ENCODE measurements around the gene KIF26A.

The KIF26A gene

DNA sequence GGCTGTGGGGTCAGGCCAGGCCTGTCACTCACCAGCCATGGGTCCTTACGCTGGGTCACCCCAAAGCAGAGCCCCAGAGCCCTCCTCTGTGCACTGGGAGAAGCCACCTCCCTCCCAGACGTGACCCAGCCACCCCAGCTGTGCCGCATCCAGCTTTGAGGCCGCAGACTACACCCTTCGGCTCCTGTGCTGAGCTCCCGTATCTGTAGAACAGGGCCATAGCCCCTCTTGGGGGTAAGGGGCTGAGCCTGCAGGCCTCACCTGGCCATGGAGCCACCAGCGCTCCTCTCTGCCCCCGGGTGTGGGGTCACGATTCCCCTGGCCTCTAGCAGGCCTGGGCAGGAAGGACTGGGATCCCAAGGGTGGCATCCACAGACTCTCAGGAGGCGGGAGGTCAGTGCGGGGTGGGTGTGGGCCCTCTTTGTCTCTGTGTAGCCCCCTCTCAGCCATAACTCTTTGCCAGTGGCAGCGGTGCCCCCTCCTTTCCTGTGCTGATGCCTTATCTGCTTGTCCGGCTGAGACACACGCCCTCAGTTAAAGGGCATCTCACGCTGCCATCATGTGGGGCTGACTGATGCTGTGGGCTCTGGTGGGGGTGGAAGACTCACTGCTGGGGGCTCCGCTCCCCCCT, 36.6 kb upstream of the KIF26A start:
- DNase-seq, result no peak

DNA sequence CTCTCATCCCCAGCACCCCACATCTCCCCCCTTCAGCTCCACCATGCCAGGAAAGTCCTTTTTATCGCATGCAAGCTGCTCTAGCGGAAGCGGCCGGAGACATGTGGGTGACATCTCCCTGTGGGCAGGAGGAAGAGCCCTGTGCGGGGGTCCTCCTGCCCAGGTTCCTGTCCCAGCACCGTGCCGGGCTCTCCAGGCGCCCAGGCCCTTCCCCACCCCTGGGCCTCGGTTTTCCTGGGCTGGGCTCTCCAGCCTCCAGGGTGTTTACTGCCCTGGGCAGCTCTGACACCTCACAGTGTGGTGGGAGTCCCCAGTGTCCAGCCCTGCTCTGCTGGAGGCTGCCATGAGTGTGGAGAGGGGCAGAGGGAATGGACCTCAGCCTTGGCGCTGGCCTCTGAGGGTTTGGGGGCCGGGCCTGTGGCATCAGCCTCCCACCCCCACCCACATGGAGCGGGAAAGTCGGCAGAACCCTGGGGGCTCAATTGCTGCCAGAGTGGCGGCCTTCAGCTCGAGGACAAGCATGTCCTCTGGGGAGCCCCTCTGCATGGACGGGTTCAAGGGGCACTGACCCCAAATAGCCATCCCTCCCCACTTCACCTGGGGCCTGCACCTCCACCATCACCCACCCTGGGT, 36.0 kb upstream of the KIF26A start:
- DNase-seq, result no peak

DNA sequence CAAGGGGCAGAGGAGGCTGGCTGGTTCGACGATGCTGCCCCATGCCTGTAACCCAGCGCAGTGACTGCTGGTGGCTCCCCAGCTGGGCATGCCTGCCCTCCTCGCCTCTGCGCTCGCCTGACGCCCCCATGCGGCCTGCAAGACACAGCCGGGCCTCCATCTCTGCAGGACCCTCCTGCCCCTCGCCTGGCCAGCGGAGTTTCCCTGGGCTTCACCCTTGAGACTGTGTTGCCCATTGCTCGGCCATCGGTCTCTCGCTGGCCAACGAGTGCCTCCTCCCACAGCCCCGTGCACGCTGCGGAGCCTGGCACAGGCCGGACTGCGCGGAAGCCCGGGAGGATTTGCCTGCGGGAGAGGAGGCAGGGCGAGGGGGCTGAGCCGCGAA, 35.3 kb upstream of the KIF26A start:
- DNase-seq, result no peak

GRCh38 chr14:104103446-104104075, 34.8 kb upstream of the KIF26A start:
- DNase-seq, result no peak

DNA sequence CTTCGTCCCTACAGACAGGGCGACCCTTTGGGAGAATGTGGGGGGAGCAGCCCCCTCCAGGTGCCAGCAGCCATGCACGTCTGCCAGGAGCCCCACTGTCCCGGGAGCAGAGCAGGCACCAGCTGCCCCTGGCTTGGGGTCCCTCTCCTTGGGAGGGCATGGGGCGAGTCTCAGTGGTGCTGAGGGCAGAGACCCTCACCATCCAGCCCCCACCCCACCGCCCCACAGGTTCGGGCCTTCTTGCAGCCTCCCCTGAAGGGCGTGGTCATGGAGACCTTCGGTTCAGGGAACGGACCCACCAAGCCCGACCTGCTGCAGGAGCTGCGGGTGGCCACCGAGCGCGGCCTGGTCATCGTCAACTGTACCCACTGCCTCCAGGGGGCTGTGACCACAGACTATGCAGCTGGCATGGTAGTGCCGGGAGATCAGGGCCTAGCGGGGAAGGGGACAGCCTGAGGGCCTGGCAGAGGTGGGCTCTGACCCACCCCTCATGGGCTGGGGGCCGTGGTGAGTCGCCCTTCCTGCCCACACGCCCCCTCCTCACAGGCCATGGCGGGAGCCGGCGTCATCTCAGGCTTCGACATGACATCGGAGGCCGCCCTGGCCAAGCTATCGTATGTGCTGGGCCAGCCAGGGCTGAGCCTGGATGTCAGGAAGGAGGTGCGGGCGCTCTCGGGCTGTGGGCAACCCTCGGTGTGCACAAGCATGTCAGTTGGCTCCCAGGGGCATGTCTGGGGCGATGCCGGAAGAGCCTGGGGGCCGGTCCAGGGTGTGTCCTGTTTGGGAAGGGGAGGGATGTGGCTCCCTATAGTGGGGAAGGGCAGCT, 34.1 kb upstream of the KIF26A start:
- no peak for DNase-seq

- no peak for DNase-seq
Measured at GRCh38 chr14:104105071-104105821, 33.1 kb upstream of the KIF26A start.

DNA sequence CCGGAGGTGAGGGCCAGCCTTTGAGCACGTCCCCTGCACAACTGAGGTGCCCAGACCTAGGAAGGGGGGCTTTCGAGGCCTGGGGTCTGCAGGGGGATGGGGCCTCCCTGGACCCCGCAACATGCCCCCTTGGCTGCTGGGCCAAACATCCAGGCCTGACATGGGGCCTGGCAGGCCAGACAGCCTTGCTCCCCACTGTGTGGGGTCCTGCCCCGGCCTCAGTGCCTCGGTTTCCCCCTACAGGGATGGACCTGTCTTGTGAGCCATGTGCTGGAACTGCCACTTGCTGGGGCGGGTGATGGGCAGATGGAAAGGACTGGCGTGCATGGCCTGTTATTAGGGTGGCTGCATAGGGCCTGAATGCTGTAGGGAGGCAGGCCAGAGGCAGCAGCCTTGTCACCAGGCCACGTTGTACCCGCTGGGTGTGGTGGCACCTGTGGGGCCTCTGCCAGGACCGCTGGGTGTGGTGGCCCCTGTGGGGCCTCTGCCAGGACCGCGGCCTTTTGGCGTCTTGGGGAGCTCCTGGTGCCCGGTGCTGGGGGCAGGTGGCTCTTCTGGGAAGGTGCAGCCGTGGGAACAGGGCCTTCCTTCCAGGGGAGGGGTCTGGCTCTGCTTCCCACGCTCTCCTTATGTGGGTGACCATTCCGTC, 32.4 kb upstream of the KIF26A start:
- DNase-seq, result no peak

DNA sequence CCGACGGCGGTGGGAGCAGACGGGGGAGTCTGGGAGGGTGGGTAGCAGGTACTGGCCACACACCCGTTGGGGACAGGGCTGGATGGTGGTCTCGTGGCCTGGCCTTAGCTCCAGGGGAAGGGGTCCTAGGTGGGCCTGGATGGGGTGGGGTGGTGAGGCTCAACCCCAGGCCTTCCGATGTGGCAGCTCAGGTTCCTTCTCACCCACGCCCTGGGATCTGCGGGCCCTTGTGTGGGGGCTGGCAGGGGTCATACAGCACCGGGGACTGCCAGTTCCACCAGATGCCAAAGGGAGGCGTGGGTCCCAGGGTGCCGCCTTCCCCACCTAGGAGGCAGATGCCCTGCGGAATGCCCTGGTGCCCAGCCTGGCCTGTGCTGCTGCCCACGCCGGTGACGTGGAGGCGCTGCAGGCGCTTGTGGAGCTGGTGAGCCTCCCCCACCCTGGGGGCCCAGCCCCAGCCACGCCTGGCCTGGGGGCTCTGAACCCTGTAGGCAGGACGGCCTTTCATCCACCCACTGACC, 31.9 kb upstream of the KIF26A start:
- no peak for DNase-seq

DNA sequence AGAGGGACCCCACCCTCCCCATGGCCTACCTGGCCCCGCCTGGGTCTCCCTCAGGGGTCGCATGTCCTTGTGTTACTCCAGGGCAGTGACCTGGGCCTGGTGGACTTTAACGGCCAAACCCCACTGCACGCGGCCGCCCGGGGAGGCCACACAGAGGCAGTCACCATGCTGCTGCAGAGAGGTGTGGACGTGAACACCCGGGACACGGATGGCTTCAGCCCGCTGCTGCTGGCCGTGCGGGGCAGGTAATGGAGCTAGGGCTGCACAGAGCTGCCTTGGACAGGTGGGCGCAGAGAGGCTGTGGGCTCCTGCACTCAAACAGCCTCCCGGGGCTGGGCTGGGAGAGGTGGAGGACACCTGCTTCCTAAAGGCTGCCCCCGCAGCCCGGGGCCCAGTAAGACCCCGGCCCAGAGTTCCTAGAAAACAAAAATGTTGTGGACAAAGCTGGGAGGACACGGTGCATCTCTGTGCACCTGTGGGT, 31.2 kb upstream of the KIF26A start:
- DNase-seq, result no peak

DNA sequence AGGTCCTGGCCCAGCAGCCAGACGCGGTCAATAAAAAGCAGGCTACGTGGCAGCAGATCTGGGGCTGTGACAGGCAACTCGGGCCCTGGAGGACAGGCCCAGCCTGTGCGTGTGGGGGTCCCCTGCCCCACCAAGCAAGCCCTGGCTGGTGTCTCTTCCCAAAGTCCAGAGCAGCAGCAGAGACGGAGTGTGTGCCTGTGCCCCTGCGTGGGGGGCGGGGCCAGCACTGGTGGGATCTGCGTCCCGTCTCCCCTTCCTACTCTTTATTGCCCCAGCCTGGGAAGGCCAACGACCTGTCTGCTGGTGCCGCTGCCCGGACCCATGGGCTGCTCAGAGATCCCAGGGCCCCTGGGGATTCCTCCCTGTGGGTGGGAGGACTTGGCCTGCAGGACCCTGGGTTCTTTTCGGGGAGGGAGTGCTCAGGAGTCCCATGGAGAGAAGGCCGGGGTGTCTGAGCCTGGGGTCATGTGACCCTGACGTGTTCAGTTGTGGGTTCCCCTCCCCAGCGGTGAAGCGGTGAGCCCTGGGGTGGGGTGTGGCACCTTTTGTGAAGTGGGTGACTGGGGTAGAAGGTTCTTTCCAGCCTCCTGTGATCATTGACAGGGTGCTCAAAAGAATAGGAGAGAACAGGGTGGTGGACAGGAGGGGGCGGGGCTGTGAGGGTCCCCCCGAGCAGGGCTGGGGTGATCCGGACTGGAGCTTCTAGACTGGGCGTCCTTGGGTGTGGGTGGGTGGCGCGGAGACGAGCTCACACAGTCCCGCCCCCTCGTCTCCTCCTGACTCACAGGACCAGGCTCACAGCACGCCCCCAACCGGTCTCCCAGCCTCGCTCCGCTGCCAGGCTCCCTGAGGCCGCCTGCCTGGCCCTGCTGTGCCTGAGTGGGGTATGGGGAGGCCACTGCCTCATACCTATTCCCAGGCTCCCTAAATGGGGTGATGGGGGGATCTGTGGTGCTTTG, 30.5 kb upstream of the KIF26A start:
- no peak for DNase-seq

DNA sequence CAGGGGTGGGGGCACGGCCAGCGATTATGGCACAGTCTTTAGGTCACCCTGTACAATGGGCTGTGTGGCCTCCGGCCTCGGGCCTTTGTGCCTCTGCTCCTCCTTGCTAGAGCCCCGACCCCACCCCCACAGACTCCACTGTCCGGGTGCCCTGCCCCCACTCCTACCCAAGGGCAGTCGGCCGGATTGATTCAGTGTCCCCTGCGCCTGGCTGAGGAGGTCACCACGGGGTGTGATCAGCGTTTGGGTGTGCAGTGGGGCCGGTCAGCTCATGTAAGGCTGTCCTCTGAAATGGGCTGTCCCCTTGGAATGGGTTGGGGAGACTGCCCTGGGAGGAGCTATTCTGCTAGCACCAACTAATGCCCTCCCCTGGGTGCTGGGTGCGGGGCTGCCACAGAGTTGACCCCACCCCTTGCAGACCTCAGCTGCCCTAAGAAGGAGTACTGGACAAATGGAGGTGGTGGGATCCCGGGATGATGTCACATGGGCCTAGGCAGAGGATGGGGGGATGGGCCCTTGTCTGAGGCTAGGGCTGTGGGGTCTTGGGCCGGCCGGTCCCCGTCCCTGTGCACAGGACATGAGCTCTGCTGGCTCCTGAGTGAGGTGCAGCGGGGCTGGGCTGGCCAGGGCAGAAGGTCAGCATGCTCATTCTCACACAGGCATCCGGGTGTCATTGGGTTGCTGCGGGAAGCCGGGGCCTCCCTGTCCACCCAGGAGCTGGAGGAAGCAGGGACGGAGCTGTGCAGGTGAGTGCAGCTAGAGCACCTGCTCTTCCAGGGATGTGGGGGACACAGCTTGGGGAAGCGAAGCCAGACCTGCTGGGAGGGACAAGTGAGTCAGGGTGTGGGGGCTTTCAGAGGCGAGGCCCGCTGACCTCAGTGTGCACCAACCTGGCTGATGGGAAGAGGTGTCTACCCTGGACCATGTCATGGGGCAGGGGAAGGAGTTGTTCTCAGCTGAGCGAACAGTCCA, 29.5 kb upstream of the KIF26A start:
- DNase-seq, result no peak

DNA sequence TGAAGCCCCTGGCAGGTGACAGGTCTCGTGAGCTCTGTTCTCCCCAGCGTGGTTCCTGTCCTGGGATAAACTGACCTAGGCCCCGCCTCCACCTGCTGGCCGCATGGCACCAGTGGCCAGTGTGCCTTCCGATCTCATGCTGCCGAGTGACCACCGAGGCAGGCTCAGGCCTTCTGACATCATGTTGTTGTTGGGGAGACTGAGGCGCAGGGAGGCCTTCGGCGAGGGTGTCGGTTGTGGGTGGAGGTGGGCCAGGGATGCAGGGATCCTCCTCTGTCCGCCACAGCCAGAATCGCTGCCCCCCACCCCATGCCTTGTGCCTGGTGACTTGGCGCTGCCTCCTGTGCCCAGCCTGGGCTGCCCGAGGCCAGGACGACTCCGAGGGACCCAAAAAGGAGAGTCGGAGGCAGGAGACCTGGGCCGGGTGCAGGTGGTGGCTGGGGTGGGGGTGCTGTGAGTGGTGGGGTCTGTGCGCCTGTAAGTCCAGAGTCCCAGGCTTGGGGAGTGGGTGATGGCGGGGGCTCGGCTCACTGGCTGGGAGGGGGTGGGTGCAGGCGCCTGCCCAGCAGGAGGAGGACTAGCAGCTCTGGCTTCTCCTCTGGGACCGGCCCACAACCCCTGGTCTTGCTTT, 28.5 kb upstream of the KIF26A start:
- DNase-seq, result no peak

GRCh38 chr14:104110491-104111209, 27.7 kb upstream of the KIF26A start:
- DNase-seq, result no peak

- DNase-seq, result no peak
Measured at GRCh38 chr14:104111301-104112112, 26.9 kb upstream of the KIF26A start.

- no peak for DNase-seq
Measured at GRCh38 chr14:104112113-104112505, 26.3 kb upstream of the KIF26A start.

GRCh38 chr14:104112609-104113571, 25.5 kb upstream of the KIF26A start:
- no peak for DNase-seq
